SH-SY5Y (cell line): ENCODE data around the gene STMN3.

Source experiments
- GATA2 ChIP-seq: IDR thresholded peaks from 2 replicates; pipeline ENCODE4 v1.6.1; 2011; ENCODE audit warnings: mild to moderate bottlenecking, low read depth, low read length
- GATA3 ChIP-seq: IDR thresholded peaks from 2 replicates; pipeline ENCODE4 v1.6.1; 2011; ENCODE audit warnings: low read depth, mild to moderate bottlenecking, low read length, moderate library complexity

- no peak for TF ChIP-seq GATA2
- no peak for TF ChIP-seq GATA3
These were observed 1.4 kb downstream of the STMN3 start for GRCh38 chr20:63651942-63652191.
